Measurements from ENCODE around the gene TMEFF2.
"Not testable (repeated sequence)": the region's sequence is repeated elsewhere in the genome, so short reads cannot be mapped to it uniquely, and the experiment has no call there.

TMEFF2 gene

DNA sequence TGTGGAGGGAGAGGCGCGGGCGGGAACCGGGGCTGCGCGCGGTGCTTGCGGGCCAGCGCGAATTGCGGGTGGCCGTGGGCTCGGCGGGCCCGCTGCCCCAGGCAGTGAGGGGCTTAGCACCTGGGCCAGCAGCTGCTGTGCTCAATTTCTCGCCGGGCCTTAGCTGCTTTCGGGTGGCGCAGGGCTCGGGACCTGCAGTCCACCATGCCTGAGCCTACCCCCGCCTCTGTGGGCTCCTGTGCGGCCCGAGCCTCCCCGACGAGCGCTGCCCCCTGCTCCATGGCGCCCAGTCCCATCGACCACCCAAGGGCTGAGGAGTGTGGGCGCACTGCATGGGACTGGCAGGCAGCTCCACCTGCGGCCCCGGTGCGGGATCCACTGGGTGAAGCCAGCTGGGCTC lies 273.1 kb downstream of the TMEFF2 start:
- not testable (repeated sequence) for H3K36me3 Mint-ChIP-seq, H3K27me3 Mint-ChIP-seq, H3K27ac Mint-ChIP-seq, H3K9me3 Mint-ChIP-seq, H3K4me1 Mint-ChIP-seq, H3K4me3 Mint-ChIP-seq

DNA sequence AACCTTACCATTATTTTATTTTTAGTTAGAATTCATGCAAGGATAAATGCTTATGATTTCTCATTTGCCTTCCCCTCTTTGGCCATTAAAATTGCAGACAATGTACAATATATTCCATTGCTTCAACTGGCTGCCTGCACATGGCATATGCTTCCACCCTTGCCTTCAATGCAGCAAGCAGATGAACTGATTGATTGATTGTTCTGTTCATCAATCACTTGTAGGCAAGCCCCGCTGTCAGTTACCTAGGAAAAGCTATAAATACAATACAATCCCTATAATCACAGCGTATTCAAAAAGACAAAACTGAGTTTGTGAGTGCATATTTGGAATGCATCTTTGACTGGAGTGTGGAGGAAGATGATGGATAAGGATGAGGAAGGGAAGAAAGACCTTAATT lies 274.2 kb downstream of the TMEFF2 start:
- Mint-ChIP-seq H3K27me3 (peaks cover 2% of the 10 kb centered on the region), H3K27ac (no peak overlapping the region), H3K4me1 (no peaks in the 10 kb centered on the region), H3K36me3 (no peaks in the 10 kb centered on the region), H3K4me3 (no peak overlapping the region), H3K9me3 (no peaks in the 10 kb centered on the region)

DNA sequence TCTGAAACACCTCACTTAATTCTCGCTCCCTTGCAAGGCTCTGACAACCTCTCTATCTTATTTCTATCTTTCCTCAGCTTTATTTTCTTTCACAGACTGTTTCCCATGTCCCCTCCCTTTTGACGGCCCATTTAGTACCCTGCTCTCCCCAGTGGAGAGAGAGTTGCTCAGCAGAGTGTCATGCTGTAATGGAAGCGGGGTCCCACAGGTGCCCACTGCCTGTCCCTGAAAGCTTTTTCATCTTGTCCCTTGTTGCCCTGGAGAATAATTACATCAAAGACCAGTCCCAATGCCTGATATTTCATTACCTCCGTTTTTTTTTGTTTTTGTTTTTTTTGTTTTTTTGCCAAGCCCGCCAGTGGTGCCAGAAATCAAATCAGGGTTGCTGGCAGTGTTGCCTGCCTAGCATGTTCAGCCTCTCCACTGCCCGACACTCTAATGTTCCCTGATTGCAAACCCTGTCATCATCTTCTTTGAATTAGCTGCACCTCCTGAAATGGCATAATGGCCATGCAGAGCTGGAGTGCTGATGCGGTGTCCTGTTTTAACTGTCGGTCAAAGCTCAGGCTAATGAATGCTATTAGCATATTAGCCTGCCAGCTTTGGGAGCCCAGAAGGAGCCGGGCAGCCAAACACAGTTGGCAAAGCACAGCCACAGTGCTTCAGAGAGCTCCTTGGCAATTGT lies 276.6 kb downstream of the TMEFF2 start:
- Mint-ChIP-seq H3K4me3 (no peak overlapping the region), H3K36me3 (no peaks in the 10 kb centered on the region), H3K27me3 (peaks cover 6% of the 10 kb centered on the region), H3K4me1 (no peaks in the 10 kb centered on the region), H3K27ac (no peak overlapping the region), H3K9me3 (no peaks in the 10 kb centered on the region)

- H3K4me3 Mint-ChIP-seq = no peak overlapping the region
- no peak overlapping the region for H3K27ac Mint-ChIP-seq
- H3K9me3 Mint-ChIP-seq = no peaks in the 10 kb centered on the region
- no peaks in the 10 kb centered on the region for H3K4me1 Mint-ChIP-seq
- peaks cover 6% of the 10 kb centered on the region for H3K27me3 Mint-ChIP-seq
- no peaks in the 10 kb centered on the region for H3K36me3 Mint-ChIP-seq
Measured at GRCh38 chr2:191917430-191917881, 277.3 kb downstream of the TMEFF2 start.

GRCh38 chr2:191916826-191917225 lies 277.9 kb downstream of the TMEFF2 start:
- Mint-ChIP-seq H3K4me3 (no peak overlapping the region), H3K4me1 (no peaks in the 10 kb centered on the region), H3K27me3 (peaks cover 6% of the 10 kb centered on the region), H3K9me3 (no peaks in the 10 kb centered on the region), H3K36me3 (no peaks in the 10 kb centered on the region), H3K27ac (no peak overlapping the region)

GRCh38 chr2:191915750-191916149 lies 279.0 kb downstream of the TMEFF2 start:
- Mint-ChIP-seq H3K4me1 (no peaks in the 10 kb centered on the region), H3K4me3 (no peak overlapping the region), H3K9me3 (no peaks in the 10 kb centered on the region), H3K36me3 (no peaks in the 10 kb centered on the region), H3K27me3 (peaks cover 8% of the 10 kb centered on the region), H3K27ac (no peak overlapping the region)

GRCh38 chr2:191913796-191914195 lies 280.9 kb downstream of the TMEFF2 start:
- H3K36me3 Mint-ChIP-seq = no peaks in the 10 kb centered on the region
- no peak overlapping the region for H3K4me3 Mint-ChIP-seq
- no peaks in the 10 kb centered on the region for H3K4me1 Mint-ChIP-seq
- H3K27me3 Mint-ChIP-seq = peaks cover 8% of the 10 kb centered on the region
- no peak overlapping the region for H3K27ac Mint-ChIP-seq
- no peaks in the 10 kb centered on the region for H3K9me3 Mint-ChIP-seq

- H3K4me1 Mint-ChIP-seq = no peaks in the 10 kb centered on the region
- H3K9me3 Mint-ChIP-seq = no peaks in the 10 kb centered on the region
- no peaks in the 10 kb centered on the region for H3K36me3 Mint-ChIP-seq
- H3K27me3 Mint-ChIP-seq = peaks cover 8% of the 10 kb centered on the region
- H3K27ac Mint-ChIP-seq = no peak overlapping the region
- H3K4me3 Mint-ChIP-seq = no peak overlapping the region
Measured at GRCh38 chr2:191912764-191913163, 282.0 kb downstream of the TMEFF2 start.

DNA sequence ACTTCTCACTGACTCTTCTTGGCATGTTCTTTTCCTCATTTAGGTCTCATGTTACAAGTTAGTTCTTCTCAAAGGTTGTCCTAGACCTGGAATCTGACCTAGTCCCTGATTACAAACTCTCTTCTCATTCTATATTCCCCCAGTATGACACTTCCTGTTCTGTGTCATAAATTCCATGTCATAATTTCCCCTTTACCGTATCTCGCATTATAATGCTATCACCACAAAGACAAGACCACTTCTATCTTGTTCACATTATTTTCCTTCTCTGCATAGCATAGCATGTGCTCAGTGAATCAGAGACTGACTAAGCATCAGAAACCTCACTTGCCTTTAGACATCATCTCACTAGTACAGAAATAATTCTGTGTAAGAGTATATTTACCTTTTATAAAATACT lies 284.2 kb downstream of the TMEFF2 start:
- H3K36me3 Mint-ChIP-seq = no peaks in the 10 kb centered on the region
- no peak overlapping the region for H3K4me3 Mint-ChIP-seq
- H3K9me3 Mint-ChIP-seq = no peaks in the 10 kb centered on the region
- H3K27ac Mint-ChIP-seq = no peak overlapping the region
- no peaks in the 10 kb centered on the region for H3K4me1 Mint-ChIP-seq
- H3K27me3 Mint-ChIP-seq = peaks cover 9% of the 10 kb centered on the region

- Mint-ChIP-seq H3K27me3 (peaks cover 6% of the 10 kb centered on the region), H3K9me3 (no peaks in the 10 kb centered on the region), H3K27ac (no peak overlapping the region), H3K4me1 (no peaks in the 10 kb centered on the region), H3K36me3 (no peaks in the 10 kb centered on the region), H3K4me3 (no peak overlapping the region)
Measured at GRCh38 chr2:191908874-191909273, 285.9 kb downstream of the TMEFF2 start.

- H3K4me3 Mint-ChIP-seq = no peak overlapping the region
- no peaks in the 10 kb centered on the region for H3K36me3 Mint-ChIP-seq
- H3K4me1 Mint-ChIP-seq = no peaks in the 10 kb centered on the region
- H3K27me3 Mint-ChIP-seq = peaks cover 6% of the 10 kb centered on the region
- no peaks in the 10 kb centered on the region for H3K9me3 Mint-ChIP-seq
- no peak overlapping the region for H3K27ac Mint-ChIP-seq
Measured at GRCh38 chr2:191907545-191907944, 287.2 kb downstream of the TMEFF2 start.

DNA sequence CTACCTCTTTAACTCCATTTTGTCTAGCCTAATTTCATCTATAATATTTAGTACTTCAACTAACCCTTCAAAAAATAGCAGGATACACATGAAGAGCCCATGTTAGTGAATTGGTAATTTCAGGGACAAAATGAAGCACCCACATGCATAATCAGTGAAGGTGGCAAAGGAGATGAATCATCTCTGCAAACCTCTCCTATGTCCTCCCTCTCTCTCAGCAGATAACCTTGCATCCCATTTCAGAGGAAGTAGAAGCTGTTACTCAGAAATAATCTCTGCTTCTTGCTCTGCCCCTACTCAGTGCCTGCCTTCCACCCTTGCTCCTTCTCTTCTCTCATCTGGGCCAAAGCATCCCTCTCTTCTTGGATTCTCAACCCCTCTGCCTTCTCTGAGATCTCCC lies 287.6 kb downstream of the TMEFF2 start:
- H3K4me1 Mint-ChIP-seq = no peaks in the 10 kb centered on the region
- H3K36me3 Mint-ChIP-seq = no peaks in the 10 kb centered on the region
- H3K9me3 Mint-ChIP-seq = no peaks in the 10 kb centered on the region

DNA sequence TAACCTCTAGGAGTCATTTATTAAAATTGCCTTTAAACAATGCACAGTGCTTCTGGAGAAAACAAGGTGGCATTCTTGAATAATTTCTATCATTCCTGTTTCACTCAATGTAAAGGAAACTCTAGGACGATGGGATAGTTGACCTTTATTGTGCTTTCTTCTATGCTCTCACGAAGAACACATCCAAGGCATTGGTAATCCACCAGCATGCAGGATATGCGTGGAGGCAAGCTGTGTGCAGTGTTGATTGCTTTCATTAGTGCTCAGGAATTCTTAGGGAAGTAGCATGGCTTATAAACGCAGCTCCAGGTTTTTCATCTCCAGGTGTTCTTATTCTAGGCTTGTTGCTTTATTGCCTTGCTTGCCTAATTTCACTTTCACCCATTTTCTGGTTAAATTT lies 289.4 kb downstream of the TMEFF2 start:
- Mint-ChIP-seq H3K4me3 (no peak overlapping the region), H3K9me3 (peaks cover 3% of the 10 kb centered on the region), H3K4me1 (no peaks in the 10 kb centered on the region), H3K36me3 (no peaks in the 10 kb centered on the region), H3K27me3 (peaks cover 5% of the 10 kb centered on the region), H3K27ac (no peak overlapping the region)

More for the DNA sequence above, 287.6 kb downstream of the TMEFF2 start:
- Mint-ChIP-seq H3K27ac (no peak overlapping the region), H3K27me3 (peaks cover 6% of the 10 kb centered on the region), H3K4me3 (no peak overlapping the region)

DNA sequence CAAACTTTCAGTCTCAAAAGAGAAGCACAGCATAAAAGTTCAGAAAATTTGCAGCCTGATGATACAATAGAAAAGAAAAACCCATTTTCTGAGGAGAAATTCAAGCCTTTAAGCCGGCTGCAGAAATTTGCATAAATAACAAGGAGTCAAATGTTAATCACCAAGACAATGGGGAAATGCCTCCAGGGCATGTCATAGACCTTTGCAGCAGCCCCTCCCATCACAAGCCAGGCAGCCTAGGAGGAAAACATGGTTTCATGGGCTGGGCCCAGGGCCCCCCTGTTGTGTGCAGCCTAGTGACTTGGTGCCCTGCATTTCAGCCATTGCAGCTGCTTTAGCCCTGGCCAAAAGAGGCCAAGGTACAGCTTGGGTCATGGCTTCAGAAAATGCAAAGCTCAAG lies 293.7 kb downstream of the TMEFF2 start:
- no peak overlapping the region for H3K27ac Mint-ChIP-seq
- H3K9me3 Mint-ChIP-seq = peaks cover 4% of the 10 kb centered on the region
- peaks cover 5% of the 10 kb centered on the region for H3K27me3 Mint-ChIP-seq
- H3K4me3 Mint-ChIP-seq = no peak overlapping the region
- H3K36me3 Mint-ChIP-seq = no peaks in the 10 kb centered on the region
- no peaks in the 10 kb centered on the region for H3K4me1 Mint-ChIP-seq

DNA sequence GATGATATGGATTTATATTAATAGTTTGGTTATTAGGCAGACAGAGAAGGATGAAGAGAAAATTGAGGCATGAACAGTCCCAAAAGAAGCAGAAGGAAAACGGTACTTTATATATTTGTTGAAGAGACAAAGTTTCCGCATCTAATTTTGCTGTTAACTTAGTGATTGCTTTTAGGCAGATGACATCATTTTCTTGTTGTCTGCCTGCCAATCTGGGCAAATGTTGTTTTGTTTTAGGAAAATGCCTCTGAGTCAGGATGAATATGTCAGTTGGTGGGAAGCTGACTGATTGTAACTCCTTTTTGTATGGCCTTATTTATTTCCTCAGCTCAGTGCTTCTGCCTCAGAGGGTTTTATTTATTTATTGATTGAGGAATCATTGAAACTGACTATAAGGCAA lies 295.3 kb downstream of the TMEFF2 start:
- H3K27ac Mint-ChIP-seq = no peak overlapping the region
- no peak overlapping the region for H3K4me3 Mint-ChIP-seq
- peaks cover 5% of the 10 kb centered on the region for H3K27me3 Mint-ChIP-seq
- H3K4me1 Mint-ChIP-seq = no peaks in the 10 kb centered on the region
- H3K36me3 Mint-ChIP-seq = no peaks in the 10 kb centered on the region
- H3K9me3 Mint-ChIP-seq = peaks cover 4% of the 10 kb centered on the region
